ENCODE results near the gene PTPRM.

The PTPRM gene

DNA sequence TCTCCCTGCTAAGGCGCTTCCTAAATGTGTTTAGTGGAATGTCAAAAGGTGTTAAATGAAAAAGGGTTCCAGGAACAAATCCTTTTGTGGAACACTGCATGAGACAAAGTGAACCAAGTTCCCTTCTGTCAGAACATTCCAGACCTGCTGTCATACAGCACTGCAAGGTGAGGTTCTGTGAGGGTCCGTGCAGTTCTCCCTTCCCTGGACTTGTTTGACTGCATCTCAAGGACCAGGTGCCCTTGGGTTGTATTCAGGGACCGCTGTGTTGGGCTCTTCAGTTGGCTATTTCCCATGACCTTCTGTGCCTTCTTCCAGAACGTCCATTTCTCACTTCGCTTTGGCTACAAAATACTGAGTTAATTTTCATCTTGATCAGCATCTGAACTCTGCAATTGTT, 328.2 kb downstream of the PTPRM start:
- no peak overlapping the region for H3K4me3 ChIP-seq (ENCODE audit: low read depth, low read length)
- ChIA-PET CTCF (interaction anchor here (0.6 kb wide), 1 partner anchor 228 kb away, joined by 3 read pairs; no protein-coding TSS in a partner anchor), POLR2A (no interaction called here)
- H3K4me1 ChIP-seq (ENCODE audit: control insufficient read depth, insufficient read depth, low read length) = no peaks in the 10 kb centered on the region; the same call in 1 of the 2 replicates
- H3K9me3 ChIP-seq (ENCODE audit: control insufficient read depth, insufficient read depth, low read depth, low read length) = no peaks in the 10 kb centered on the region
- H3K27ac ChIP-seq (ENCODE audit: extremely low read depth, low read depth, low read length) = no peak overlapping the region
- no peak for TF ChIP-seq KLF16 (tag by site-specific recombination; IDR thresholded peaks at IDR 0.05)
- no peak for TF ChIP-seq GLIS2 (tag by site-specific recombination; IDR thresholded peaks at IDR 0.05)
- no peak for TF ChIP-seq ZNF660 (tag by site-specific recombination; IDR thresholded peaks at IDR 0.05)
- no peak for TF ChIP-seq ZNF48 (tag by site-specific recombination; IDR thresholded peaks at IDR 0.05)
- no peak for TF ChIP-seq HOXD13 (CRISPR knock-in tag; IDR thresholded peaks at IDR 0.05; ENCODE audit: borderline replicate concordance)
- TF ChIP-seq ZNF514 (tag by site-specific recombination; IDR thresholded peaks at IDR 0.05) = no peak
- TF ChIP-seq, protein P1, sequence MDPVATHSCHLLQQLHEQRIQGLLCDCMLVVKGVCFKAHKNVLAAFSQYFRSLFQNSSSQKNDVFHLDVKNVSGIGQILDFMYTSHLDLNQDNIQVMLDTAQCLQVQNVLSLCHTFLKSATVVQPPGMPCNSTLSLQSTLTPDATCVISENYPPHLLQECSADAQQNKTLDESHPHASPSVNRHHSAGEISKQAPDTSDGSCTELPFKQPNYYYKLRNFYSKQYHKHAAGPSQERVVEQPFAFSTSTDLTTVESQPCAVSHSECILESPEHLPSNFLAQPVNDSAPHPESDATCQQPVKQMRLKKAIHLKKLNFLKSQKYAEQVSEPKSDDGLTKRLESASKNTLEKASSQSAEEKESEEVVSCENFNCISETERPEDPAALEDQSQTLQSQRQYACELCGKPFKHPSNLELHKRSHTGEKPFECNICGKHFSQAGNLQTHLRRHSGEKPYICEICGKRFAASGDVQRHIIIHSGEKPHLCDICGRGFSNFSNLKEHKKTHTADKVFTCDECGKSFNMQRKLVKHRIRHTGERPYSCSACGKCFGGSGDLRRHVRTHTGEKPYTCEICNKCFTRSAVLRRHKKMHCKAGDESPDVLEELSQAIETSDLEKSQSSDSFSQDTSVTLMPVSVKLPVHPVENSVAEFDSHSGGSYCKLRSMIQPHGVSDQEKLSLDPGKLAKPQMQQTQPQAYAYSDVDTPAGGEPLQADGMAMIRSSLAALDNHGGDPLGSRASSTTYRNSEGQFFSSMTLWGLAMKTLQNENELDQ (tag by site-specific recombination; IDR thresholded peaks at IDR 0.05; ENCODE audit: low read depth) = no peak
- TF ChIP-seq, protein P2, sequence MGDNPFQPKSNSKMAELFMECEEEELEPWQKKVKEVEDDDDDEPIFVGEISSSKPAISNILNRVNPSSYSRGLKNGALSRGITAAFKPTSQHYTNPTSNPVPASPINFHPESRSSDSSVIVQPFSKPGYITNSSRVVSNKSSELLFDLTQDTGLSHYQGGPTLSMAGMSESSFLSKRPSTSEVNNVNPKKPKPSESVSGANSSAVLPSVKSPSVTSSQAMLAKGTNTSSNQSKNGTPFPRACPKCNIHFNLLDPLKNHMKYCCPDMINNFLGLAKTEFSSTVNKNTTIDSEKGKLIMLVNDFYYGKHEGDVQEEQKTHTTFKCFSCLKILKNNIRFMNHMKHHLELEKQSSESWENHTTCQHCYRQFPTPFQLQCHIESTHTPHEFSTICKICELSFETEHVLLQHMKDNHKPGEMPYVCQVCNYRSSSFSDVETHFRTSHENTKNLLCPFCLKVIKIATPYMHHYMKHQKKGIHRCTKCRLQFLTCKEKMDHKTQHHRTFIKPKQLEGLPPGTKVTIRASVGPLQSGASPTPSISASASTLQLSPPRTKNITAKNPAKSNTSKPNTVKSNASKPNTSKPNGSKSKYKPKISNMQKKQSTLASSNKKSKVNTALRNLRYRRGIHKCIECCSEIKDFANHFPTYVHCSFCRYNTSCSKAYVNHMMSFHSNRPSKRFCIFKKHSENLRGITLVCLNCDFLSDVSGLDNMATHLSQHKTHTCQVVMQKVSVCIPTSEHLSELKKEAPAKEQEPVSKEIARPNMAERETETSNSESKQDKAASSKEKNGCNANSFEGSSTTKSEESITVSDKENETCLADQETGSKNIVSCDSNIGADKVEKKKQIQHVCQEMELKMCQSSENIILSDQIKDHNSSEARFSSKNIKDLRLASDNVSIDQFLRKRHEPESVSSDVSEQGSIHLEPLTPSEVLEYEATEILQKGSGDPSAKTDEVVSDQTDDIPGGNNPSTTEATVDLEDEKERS (tag by site-specific recombination; IDR thresholded peaks at IDR 0.05) = no peak
- TF ChIP-seq, protein P3, sequence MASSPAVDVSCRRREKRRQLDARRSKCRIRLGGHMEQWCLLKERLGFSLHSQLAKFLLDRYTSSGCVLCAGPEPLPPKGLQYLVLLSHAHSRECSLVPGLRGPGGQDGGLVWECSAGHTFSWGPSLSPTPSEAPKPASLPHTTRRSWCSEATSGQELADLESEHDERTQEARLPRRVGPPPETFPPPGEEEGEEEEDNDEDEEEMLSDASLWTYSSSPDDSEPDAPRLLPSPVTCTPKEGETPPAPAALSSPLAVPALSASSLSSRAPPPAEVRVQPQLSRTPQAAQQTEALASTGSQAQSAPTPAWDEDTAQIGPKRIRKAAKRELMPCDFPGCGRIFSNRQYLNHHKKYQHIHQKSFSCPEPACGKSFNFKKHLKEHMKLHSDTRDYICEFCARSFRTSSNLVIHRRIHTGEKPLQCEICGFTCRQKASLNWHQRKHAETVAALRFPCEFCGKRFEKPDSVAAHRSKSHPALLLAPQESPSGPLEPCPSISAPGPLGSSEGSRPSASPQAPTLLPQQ (tag by site-specific recombination; IDR thresholded peaks at IDR 0.05) = no peak
- no peak for TF ChIP-seq ZSCAN23 (tag by site-specific recombination; IDR thresholded peaks at IDR 0.05)
- TF ChIP-seq, protein P4, sequence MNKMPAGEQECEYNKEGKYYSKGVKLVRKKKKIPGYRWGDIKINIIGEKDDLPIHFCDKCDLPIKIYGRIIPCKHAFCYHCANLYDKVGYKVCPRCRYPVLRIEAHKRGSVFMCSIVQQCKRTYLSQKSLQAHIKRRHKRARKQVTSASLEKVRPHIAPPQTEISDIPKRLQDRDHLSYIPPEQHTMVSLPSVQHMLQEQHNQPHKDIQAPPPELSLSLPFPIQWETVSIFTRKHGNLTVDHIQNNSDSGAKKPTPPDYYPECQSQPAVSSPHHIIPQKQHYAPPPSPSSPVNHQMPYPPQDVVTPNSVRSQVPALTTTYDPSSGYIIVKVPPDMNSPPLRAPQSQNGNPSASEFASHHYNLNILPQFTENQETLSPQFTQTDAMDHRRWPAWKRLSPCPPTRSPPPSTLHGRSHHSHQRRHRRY (tag by site-specific recombination; IDR thresholded peaks at IDR 0.05) = no peak
- no peak for TF ChIP-seq ZNF266 (tag by site-specific recombination; IDR thresholded peaks at IDR 0.05; ENCODE audit: low read depth)
- TF ChIP-seq PRDM1 (tag by site-specific recombination; IDR thresholded peaks at IDR 0.05) = no peak
- TF ChIP-seq, protein P5, sequence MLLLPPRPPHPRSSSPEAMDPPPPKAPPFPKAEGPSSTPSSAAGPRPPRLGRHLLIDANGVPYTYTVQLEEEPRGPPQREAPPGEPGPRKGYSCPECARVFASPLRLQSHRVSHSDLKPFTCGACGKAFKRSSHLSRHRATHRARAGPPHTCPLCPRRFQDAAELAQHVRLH (tag by site-specific recombination; IDR thresholded peaks at IDR 0.05) = no peak
- no peak for TF ChIP-seq ZNF10 (tag by site-specific recombination; IDR thresholded peaks at IDR 0.05)
- no peak for TF ChIP-seq ZNF596 (tag by site-specific recombination; IDR thresholded peaks at IDR 0.05)
- no peak for TF ChIP-seq ZNF211 (tag by site-specific recombination; IDR thresholded peaks at IDR 0.05; ENCODE audit: low read depth)
- TF ChIP-seq GLIS1 (tag by site-specific recombination; IDR thresholded peaks at IDR 0.05) = no peak
- no peak for TF ChIP-seq ZNF658 (tag by site-specific recombination; IDR thresholded peaks at IDR 0.05)
- no peaks in the 10 kb centered on the region for H3K36me3 ChIP-seq (ENCODE audit: control insufficient read depth in 2 of 2, insufficient read depth in 1 of 2, low read length in 2 of 2)

Measured in HEK293 (cell line).